Measurements from ENCODE around the gene ANKRD11.
"Not testable (repeated sequence)": the region's sequence is repeated elsewhere in the genome, so short reads cannot be mapped to it uniquely, and the experiment has no call there.

The ANKRD11 gene

GRCh38 chr16:89362540-89363223, 127.7 kb downstream of the ANKRD11 start:
- not testable (repeated sequence) for DNase-seq

- DNase-seq: peak in 1 of 2 donors; percentile 18
Observed at GRCh38 chr16:89361751-89362539, 128.4 kb downstream of the ANKRD11 start.

GRCh38 chr16:89360760-89361435, 129.5 kb downstream of the ANKRD11 start:
- DNase-seq: peak; percentile 70 to 81

GRCh38 chr16:89359264-89360147, 130.9 kb downstream of the ANKRD11 start:
- no peak for DNase-seq

- DNase-seq: peak; percentile 43 to 62
Observed at GRCh38 chr16:89358030-89359005, 132.0 kb downstream of the ANKRD11 start.

GRCh38 chr16:89357055-89357816, 133.1 kb downstream of the ANKRD11 start:
- DNase-seq: peak in 1 of 2 donors; percentile 18

- no peak for DNase-seq
Observed at GRCh38 chr16:89355686-89356085, 134.7 kb downstream of the ANKRD11 start.

- DNase-seq: no peak
Observed at GRCh38 chr16:89355007-89355406, 135.4 kb downstream of the ANKRD11 start.

- DNase-seq: no peak
Observed at GRCh38 chr16:89354325-89354724, 136.0 kb downstream of the ANKRD11 start.

GRCh38 chr16:89352091-89352681, 138.2 kb downstream of the ANKRD11 start:
- no peak for DNase-seq

- no peak for DNase-seq
Observed at GRCh38 chr16:89351645-89352044, 138.7 kb downstream of the ANKRD11 start.

GRCh38 chr16:89350701-89351380, 139.5 kb downstream of the ANKRD11 start:
- no peak for DNase-seq

- peak in 1 of 2 donors; percentile 35 for DNase-seq
Observed at GRCh38 chr16:89349947-89350633, 140.3 kb downstream of the ANKRD11 start.

- DNase-seq: no peak
Observed at GRCh38 chr16:89347807-89348206, 142.6 kb downstream of the ANKRD11 start.

GRCh38 chr16:89346869-89347268, 143.5 kb downstream of the ANKRD11 start:
- no peak for DNase-seq

GRCh38 chr16:89345642-89346150, 144.7 kb downstream of the ANKRD11 start:
- no peak for DNase-seq

- no peak for DNase-seq
Observed at GRCh38 chr16:89344846-89345611, 145.3 kb downstream of the ANKRD11 start.

- no peak for DNase-seq
Observed at GRCh38 chr16:89344458-89344834, 145.9 kb downstream of the ANKRD11 start.
